Activated B cell treated with CpG ODN at 0.5 μM for 24 hours (primary cell): ENCODE data around the gene PTPRD. TPM values are rescaled to one million over a fixed set of nuclear protein-coding genes. Genes with fewer than 3 reads are reported as not detected.

Experiments
- ATAC-seq: fragments of 200-7000 bp; cut with Tn5 transposase; one replicate; pipeline ENCODE4 v1.10.0; 2021; ENCODE audit warnings: low read depth, mild to moderate bottlenecking, moderate library complexity
- CTCF ChIA-PET: fragments of 350-600 bp; sonication (Branson Sonifier 250); formaldehyde crosslinking; loops from one replicate; lab custom pipeline; 2021; ENCODE audit warnings: antibody characterized with exemption; lab: Charles Lee
- POLR2A ChIA-PET: fragments of 350-600 bp; sonication (Branson Sonifier 250); formaldehyde crosslinking; loops from one replicate; lab custom pipeline; 2021; ENCODE audit warnings: antibody characterized with exemption; lab: Charles Lee
- DNase-seq: peaks from one replicate; pipeline ENCODE4 v3.0.0; 2022
- H3K27ac Mint-ChIP-seq: one replicate; pipeline ENCODE4 v1.8.0; 2020; ENCODE audit warnings: mixed read lengths
- H3K27me3 Mint-ChIP-seq: one replicate; pipeline ENCODE4 v1.8.0; 2021; ENCODE audit warnings: mixed read lengths
- H3K36me3 Mint-ChIP-seq: one replicate; pipeline ENCODE4 v1.8.0; 2021; ENCODE audit warnings: low read depth, mixed read lengths
- H3K4me1 Mint-ChIP-seq: one replicate; pipeline ENCODE4 v1.8.0; 2021; ENCODE audit warnings: mixed read lengths
- H3K4me3 Mint-ChIP-seq: one replicate; pipeline ENCODE4 v1.8.0; 2020; ENCODE audit warnings: mild to moderate bottlenecking, mixed read lengths
- H3K9me3 Mint-ChIP-seq: one replicate; pipeline ENCODE4 v1.8.0; 2020; ENCODE audit warnings: mixed read lengths
- intact Hi-C: fragments of 100-400 bp; cut with micrococcal nuclease; formaldehyde crosslinking; loops from one replicate; pipeline ENCODE4 v1.15.1; 2024
- total RNA-seq: library from RNA; stranded (reverse); gene quantifications from 2 replicates; pipeline ENCODE4 v1.2.3, GENCODE V29; 2022
- TF ChIP-seq, protein P1 (sequence below): fragments of 200-600 bp; IDR thresholded peaks from one replicate; pipeline ENCODE4 v1.8.0; 2022; ENCODE audit warnings: antibody characterized with exemption, mild to moderate bottlenecking

The PTPRD gene
- total RNA-seq, 1 donor from 2014 or later, result 0.04 TPM

DNA sequence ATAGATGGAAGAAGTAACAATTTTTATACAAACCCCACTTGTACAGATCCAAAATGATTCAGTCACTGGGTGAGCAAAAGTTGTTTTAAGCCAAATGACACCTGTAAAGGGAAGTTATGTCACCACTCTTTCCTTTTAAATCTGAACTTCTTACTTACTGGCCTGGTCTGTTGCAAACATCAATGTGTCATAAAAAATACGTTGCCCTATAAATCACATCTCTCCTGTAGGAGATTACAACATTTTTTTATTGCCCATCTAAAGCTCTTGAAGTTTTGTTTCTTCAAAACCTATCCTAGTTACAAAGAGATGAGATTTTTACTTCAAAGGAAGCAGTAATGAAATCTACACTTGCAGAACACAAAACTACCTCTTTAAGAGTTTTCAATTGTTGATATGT lies 1725.4 kb downstream of the PTPRD start:
- ATAC-seq (no peak), DNase-seq (no peak)
- Mint-ChIP-seq H3K9me3 (no peaks in the 10 kb centered on the region), H3K36me3 (no peaks in the 10 kb centered on the region), H3K4me1 (no peaks in the 10 kb centered on the region), H3K27me3 (no peaks in the 10 kb centered on the region), H3K27ac (no peak overlapping the region), H3K4me3 (no peak overlapping the region)
- POLR2A ChIA-PET, result no interaction called here
- CTCF ChIA-PET, result no interaction called here
- TF ChIP-seq, protein P1, sequence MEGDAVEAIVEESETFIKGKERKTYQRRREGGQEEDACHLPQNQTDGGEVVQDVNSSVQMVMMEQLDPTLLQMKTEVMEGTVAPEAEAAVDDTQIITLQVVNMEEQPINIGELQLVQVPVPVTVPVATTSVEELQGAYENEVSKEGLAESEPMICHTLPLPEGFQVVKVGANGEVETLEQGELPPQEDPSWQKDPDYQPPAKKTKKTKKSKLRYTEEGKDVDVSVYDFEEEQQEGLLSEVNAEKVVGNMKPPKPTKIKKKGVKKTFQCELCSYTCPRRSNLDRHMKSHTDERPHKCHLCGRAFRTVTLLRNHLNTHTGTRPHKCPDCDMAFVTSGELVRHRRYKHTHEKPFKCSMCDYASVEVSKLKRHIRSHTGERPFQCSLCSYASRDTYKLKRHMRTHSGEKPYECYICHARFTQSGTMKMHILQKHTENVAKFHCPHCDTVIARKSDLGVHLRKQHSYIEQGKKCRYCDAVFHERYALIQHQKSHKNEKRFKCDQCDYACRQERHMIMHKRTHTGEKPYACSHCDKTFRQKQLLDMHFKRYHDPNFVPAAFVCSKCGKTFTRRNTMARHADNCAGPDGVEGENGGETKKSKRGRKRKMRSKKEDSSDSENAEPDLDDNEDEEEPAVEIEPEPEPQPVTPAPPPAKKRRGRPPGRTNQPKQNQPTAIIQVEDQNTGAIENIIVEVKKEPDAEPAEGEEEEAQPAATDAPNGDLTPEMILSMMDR, result no peak
- intact Hi-C loops, result no loop called here

DNA sequence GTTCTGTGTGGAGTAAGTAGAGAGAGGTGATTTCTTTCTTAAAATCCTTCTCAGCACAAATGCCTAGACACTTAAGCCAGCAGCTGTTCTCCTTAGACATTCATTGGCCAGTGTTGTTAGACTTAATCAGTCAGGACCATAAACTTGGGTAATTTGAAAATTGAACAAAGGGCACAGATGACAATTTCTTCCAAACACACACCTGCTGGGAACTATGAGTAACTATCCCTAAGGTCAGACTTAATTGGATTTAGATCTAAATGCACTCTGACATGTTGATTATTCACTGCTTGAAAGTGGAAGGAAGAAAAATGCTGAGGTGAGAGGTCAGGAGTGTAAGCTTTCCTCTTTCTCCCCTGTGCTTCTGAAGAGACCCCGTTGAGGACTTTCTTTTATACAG lies 1729.5 kb downstream of the PTPRD start:
- CTCF ChIA-PET, result no interaction called here
- H3K27ac Mint-ChIP-seq, result no peak overlapping the region
- intact Hi-C loops, result no loop called here
- ATAC-seq (no peak), DNase-seq (no peak)
- H3K27me3 Mint-ChIP-seq, result no peaks in the 10 kb centered on the region
- H3K36me3 Mint-ChIP-seq, result no peaks in the 10 kb centered on the region
- no peaks in the 10 kb centered on the region for H3K4me1 Mint-ChIP-seq
- TF ChIP-seq, protein P1, result no peak
- POLR2A ChIA-PET, result no interaction called here
- H3K9me3 Mint-ChIP-seq, result no peaks in the 10 kb centered on the region
- no peak overlapping the region for H3K4me3 Mint-ChIP-seq

- ATAC-seq (no peak), DNase-seq (no peak)
- no peaks in the 10 kb centered on the region for H3K4me1 Mint-ChIP-seq
- TF ChIP-seq, protein P1, result no peak
- no peaks in the 10 kb centered on the region for H3K27me3 Mint-ChIP-seq
- POLR2A ChIA-PET, result no interaction called here
- H3K9me3 Mint-ChIP-seq, result no peaks in the 10 kb centered on the region
- intact Hi-C loops, result no loop called here
- H3K36me3 Mint-ChIP-seq, result no peaks in the 10 kb centered on the region
- H3K27ac Mint-ChIP-seq, result no peak overlapping the region
- CTCF ChIA-PET, result no interaction called here
- H3K4me3 Mint-ChIP-seq, result no peak overlapping the region
Measured at GRCh38 chr9:8880060-8880459, 1732.7 kb downstream of the PTPRD start.

- POLR2A ChIA-PET, result no interaction called here
- no peak for ATAC-seq
- Mint-ChIP-seq H3K4me3 (no peak overlapping the region), H3K36me3 (no peaks in the 10 kb centered on the region), H3K27ac (no peak overlapping the region), H3K9me3 (no peaks in the 10 kb centered on the region), H3K4me1 (no peaks in the 10 kb centered on the region), H3K27me3 (no peaks in the 10 kb centered on the region)
- TF ChIP-seq, protein P1, result no peak
- intact Hi-C loops, result no loop called here
- CTCF ChIA-PET, result no interaction called here
- no peak for DNase-seq
Measured at GRCh38 chr9:8879284-8879683, 1733.5 kb downstream of the PTPRD start.

DNA sequence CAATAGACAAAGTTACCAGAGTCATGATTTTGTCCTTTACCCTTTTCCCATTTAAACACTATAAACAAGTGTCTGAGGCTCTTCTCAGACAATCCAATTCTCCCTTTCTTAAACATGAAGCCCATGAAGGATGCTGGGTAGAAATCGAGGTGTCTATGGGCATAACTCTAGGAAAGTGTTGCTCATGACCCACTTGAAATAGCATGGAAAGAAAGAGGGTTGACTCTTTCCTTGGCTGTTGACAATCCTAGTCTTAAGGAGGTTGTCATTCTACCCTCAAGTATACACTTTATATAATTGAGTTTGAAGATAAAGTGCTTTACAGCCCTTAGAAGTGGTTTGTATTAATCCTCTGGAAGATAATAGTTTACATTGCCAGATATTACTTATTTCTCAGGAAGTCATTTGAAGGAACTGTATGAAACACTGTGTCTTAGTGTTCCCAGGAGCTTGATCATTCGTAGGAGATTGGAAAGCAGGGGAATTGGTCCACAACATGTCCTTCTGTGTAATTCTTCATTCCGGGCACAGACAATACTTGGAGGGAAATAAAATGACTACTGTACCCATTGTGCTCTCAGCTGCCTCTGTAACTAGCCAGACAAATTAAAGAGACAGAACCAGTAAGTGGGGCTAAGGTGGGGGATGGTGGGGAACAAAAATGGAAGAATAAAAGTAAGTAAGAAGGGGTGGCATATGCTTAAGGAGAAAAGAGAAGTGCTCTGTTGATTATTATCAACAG lies 1734.9 kb downstream of the PTPRD start:
- ATAC-seq (no peak), DNase-seq (no peak)
- ChIA-PET POLR2A (no interaction called here), CTCF (no interaction called here)
- TF ChIP-seq, protein P1, result no peak
- H3K4me3 Mint-ChIP-seq, result no peak overlapping the region
- H3K9me3 Mint-ChIP-seq, result no peaks in the 10 kb centered on the region
- no peaks in the 10 kb centered on the region for H3K36me3 Mint-ChIP-seq
- intact Hi-C loops, result no loop called here
- H3K4me1 Mint-ChIP-seq, result no peaks in the 10 kb centered on the region
- H3K27ac Mint-ChIP-seq, result no peak overlapping the region
- H3K27me3 Mint-ChIP-seq, result no peaks in the 10 kb centered on the region
